NCI-H2107 (cell line): ENCODE data around the gene GMCL1.
A peak's percentile ranks its signal among the peaks of the same experiment; 100 is the strongest.
"Not testable (repeated sequence)": the region's sequence is repeated elsewhere in the genome, so short reads cannot be mapped to it uniquely, and the experiment has no call there.

Experiments used
- DNase-seq: peaks from one replicate; lab custom pipeline; 2025; lab: John Stamatoyannopoulos, UW

GMCL1 gene

GRCh38 chr2:69848186-69848790, 18.8 kb downstream of the GMCL1 start:
- DNase-seq = no peak

- no peak for DNase-seq
These were observed 28.8 kb downstream of the GMCL1 start for GRCh38 chr2:69858261-69858660.

GRCh38 chr2:69863298-69863697, 33.8 kb downstream of the GMCL1 start:
- DNase-seq = no peak

- DNase-seq = no peak
These were observed 59.0 kb downstream of the GMCL1 start for GRCh38 chr2:69888451-69888850.

DNA sequence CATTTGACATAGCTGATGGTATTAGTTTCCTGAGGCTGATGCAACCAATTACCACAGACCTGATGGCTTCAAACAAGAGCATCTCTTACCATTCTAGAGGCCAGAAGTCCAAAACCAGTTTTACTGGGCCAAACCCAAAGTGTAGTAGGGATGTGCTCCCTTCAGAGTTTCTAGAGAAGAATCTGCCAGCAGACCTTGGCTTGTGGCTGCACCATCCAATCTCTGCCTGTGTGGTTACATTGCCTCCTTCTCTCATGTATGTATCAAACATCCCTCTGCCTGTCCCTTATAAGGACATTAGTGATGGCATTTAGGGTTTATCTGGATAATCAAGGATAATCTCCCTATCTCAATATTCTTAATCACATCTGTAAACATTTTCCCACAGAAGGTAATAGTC, 59.8 kb downstream of the GMCL1 start:
- DNase-seq = no peak

DNA sequence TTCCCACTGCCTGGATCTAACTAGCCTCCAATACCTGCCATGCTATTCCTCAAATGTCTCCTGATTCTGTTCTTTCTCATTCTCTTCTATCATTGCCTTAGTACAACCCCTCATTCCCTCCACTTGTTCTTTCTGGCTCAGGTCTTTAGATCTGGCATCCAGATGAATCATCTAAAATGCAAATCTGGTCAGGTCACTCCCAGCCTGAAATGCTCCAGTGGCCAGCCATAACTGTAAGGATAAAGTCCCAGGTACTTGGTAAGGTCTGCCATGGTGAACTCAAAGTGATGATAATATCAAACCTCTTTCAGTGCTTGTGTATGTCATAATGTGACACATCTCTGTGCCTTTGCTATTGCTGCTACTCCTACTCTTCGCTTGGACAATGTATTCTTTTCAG, 61.4 kb downstream of the GMCL1 start:
- no peak for DNase-seq

- not testable (repeated sequence) for DNase-seq
These were observed 63.5 kb downstream of the GMCL1 start for GRCh38 chr2:69892838-69893424.

DNA sequence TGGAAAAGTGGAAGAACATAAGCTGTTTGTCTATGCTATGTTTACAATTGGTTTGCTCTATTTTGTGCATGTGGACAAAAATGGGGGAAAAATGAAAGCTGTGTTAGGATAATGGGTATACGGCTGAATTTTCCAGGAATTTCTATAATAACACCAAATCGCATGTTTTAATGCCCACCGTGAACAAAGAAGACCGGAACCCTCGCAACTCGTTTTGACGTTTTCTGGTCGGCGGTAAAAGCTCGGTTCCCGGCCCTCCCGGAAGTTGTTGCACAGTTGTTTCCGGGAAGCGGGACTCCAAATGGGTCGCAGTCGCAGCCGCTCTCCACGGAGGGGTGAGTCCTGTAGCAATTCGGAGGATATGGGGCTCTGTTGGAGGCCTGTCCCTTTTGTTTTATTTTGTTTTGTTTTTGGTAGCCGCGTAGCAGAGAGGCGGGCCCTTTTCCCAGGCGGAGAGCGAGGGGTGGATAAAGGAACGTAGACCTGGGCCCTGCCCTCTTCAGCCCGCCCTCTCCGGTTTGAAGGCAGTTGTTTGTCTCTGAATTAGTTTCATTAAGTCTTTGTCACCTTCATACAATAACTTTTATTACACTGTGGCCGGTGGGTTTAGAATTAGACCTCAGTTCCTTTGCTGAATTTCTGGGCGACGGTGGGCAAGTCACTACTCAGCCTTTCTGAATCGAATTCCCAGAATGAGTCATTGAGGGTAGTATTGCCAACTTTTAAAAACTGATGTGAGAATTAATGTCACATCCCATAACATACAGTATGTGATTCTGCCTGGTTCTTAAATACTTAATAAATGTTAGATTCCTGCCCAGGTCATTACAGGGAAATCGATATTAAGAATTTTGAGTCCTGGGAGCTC, 64.5 kb downstream of the GMCL1 start, which contains the start of gene SNRNP27:
SNRNP27 (plus strand) TSS at position 273 of the 868 bp plus-strand sequence; CDS start at position 302, 29 bp downstream.
- peak; percentile 69 for DNase-seq

GRCh38 chr2:69894737-69895136, 65.3 kb downstream of the GMCL1 start:
- DNase-seq = not testable (repeated sequence)

DNA sequence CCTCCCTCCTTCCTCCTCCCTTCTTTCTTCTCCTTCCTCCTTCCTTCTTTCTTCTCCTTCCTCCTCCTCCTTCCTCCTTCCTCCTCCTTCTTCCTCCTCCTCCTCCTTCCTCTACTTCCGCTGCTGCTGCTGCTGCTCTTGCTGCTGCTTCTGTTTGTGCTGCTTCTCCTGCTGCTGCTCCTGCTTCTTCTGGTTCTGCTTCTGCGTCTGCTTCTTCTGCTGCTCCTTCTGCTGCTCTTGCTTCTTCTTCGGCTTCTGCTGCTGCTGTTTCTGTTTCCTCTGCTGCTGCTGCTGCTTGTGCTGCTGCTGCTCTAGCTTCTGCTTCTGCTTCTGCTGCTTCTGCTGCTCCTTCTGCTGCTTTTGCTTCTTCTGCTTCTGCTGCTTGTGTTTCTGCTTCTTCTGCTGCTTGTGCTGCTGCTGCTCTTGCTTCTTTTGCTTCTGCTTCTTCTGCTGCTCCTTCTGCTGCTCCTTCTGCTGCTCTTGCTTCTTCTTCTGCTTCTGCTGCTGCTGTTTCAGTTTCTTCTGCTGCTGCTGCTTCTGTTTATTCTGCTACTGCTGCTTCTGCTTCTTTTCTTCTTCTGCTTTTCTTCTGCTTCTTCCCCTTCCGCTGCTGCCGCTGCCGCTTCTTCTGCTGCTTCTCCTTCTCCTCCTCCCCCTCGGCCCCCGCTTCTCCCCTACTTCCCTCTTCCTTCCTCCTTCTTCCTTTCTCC, 72.9 kb downstream of the GMCL1 start:
- no peak for DNase-seq

DNA sequence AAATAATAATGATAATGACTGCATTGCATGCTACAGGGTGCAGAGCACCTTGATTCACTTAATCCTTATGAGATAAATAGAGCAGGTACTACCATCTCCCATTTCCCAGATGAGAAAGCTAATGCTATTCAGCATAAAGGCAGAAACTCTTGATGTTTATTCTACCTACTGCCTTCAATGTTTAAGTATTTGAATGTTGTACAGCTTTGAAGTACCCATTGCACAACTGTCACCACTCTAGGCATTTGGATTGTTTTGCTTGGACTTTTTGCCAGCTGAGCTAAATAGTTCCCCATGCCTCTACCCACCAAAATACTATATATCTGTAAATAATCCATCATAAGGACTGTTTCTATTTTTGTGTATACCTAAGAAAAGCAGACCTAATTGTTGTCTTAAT, 77.8 kb downstream of the GMCL1 start:
- DNase-seq = no peak

- DNase-seq = no peak
These were observed 82.6 kb downstream of the GMCL1 start for GRCh38 chr2:69911985-69912563.

GRCh38 chr2:69914164-69914949, 84.9 kb downstream of the GMCL1 start:
- DNase-seq = peak; percentile 99

GRCh38 chr2:69914950-69915945, 85.8 kb downstream of the GMCL1 start, which contains the start of gene MXD1:
Gene MXD1, plus strand, starts transcription at chr2:69915109. Its CDS starts 222 bp downstream, at chr2:69915331.
- no peak for DNase-seq

- no peak for DNase-seq
These were observed 86.6 kb downstream of the GMCL1 start for GRCh38 chr2:69916106-69916505.

GRCh38 chr2:69917852-69918251, 88.4 kb downstream of the GMCL1 start:
- no peak for DNase-seq

GRCh38 chr2:69918401-69918800, 88.9 kb downstream of the GMCL1 start:
- no peak for DNase-seq

GRCh38 chr2:69923116-69923515, 93.7 kb downstream of the GMCL1 start:
- no peak for DNase-seq

- DNase-seq = no peak
These were observed 97.5 kb downstream of the GMCL1 start for GRCh38 chr2:69926849-69927515.
